ENCODE data around the gene FBXW11.
A peak's percentile ranks its signal among the peaks of the same experiment; 100 is the strongest.

Gene FBXW11

DNA sequence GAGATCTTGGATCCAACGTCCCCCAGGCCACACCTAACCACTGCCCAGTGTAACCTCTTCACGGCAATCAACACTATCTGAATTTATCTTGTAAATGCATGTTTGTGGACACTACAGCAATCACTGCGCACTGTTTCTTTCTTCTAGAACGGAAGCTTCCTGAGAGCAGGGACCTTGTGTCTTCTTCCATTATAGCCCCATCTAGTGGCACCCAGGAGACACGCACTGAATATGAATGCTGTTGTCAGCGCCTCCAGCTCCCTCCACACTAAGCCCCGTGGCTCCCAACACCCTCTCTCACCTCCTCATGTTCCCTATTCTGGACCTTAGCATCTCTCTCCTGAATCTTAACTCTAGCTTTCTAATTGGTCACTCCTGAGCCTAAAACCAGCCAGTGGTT, 148.1 kb downstream of the FBXW11 start:
- DNase-seq = no peak

GRCh38 chr5:171857489-171857876, 149.0 kb downstream of the FBXW11 start:
- no peak for DNase-seq

GRCh38 chr5:171855798-171856763, 150.4 kb downstream of the FBXW11 start:
- DNase-seq = peak; percentile 89

DNA sequence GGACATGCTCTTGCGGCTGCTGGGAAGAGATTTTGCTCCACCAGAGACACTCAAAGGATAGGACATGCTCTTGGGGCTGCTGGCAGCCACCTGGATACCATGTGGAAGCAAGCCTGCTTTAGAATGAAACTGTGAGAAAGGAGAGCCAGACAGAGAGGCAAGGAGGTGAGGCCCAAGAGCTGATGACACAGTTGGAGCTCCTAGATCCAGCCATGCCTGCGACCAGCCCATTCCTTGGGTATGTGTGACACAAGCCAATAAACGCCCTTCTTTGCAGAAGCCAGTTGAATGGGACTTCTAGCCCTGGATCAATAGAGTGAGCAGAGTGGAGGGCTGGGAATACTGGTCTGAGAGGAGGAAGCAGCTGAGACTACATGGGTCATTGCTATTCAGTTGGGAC, 151.2 kb downstream of the FBXW11 start:
- no peak for DNase-seq

DNA sequence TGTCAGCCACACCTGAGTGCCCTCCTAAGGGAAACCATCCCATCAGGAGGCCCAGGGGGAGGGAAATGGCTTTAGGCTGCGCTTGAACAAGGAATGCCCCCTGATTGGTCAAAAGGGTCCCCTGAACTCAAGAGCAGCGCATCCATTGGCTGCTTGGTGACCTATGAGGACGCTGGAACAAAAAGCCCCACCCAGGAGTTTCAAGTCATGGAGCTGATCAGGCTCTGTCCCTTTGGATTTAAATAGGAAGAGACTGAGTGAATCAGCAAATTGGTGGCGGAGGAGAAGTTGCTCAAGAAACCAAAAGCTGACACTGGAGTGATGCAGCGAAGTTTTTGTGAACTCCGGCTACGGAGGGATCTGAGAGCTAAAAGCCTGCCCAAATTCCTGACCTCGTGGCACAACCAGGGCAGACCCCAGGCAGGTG, 154.2 kb downstream of the FBXW11 start:
- peak; percentile 41 for DNase-seq

DNA sequence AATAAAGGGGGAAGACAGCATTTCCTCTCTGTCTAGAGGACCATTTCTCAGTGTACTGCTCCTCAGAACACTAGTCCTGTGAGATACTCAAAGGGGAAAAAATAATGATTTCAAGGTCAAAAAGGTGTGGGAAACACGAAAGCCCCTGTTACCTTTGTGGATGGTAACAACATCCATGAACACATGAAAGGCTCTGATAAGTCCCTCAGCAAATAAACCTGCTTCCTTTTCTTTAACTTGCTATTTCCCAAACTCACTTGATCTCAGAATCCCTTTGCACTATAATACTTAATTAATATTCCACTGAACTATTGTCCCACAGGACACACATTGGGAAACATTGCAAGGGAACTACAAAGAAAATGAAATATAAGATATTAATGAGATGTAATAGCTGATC, 155.2 kb downstream of the FBXW11 start:
- no peak for DNase-seq

DNA sequence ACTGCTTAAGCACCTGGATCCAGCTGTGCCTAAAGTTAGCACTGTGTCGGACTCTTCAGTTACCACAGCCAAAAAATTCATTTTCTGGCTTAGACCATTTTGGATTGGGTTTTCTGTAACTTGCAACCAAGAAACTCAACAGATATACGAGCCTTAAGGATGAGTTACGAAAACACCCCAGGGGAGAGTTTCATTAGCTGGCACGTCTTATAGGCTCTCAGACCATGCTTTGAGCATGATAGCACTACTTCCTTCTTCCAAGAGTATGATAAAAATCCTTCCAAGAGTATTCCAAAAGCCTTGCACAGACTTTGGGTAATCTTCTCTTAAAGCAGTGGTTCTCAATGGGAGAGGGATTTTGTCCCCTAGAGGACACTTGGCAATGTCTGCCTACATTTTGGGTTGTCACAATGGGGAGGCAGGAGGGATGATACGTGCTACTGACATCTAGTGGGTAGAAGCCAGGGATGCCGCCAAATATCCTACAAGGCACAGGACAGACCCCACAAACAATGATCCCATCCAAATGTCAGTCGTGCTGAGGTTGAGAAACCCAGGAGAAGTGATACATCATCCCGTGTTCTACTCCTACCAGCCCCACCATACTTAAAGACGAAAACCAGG, 156.0 kb downstream of the FBXW11 start:
- DNase-seq = peak; percentile 7

- no peak for DNase-seq
Observed at GRCh38 chr5:171849585-171850323, 156.7 kb downstream of the FBXW11 start.

DNA sequence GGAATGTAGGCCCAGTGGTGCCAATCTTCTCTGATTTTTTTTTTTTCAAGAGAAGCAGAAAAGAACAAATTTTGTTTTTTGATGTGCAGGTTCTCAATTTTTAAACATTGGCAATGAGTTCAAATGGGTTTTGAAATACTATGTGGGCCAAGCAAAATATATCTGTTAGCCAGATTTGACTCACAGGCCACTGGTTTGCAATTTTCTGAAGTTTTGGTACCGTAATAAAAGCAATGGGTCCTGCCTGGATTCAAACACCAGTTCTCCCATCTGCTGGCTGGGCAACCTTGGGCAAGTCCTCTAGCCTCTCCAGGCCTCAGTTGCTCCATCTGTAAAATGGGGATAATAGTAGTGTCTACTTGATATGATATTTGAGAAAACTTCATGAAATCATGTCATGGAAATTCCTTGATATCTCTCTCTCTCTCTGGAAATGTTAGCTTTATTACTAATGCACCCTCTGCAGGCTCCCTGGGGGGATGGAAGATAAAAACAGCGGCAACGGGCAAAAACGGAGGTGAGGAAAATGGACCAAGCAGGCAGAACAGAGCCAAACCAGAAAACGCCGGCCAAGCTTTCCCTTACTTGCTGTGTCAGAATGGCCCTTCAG, 157.4 kb downstream of the FBXW11 start:
- DNase-seq = no peak

DNA sequence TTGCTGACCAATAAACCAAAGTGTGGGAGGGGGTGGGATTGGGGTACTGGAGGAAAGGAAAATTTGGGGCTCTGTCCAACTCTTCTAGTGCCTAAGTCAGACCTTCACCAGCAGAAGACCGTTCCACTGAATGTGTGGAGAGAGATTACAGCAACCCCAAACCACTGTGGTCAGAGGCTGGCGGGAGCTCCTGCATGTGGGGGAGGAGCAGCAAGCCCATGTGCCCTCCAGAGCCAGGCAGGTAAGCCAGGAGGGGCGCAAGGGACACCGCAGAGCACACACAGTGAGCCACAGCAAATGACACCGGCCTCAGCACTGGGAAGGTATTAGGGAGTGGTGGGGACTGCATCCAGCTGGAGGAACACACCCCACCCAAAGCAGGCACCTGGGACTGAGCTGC, 158.0 kb downstream of the FBXW11 start:
- DNase-seq = peak; percentile 22

- DNase-seq = no peak
Observed at GRCh38 chr5:171848006-171848405, 158.4 kb downstream of the FBXW11 start.

- DNase-seq = no peak
Observed at GRCh38 chr5:171847026-171847425, 159.4 kb downstream of the FBXW11 start.

DNA sequence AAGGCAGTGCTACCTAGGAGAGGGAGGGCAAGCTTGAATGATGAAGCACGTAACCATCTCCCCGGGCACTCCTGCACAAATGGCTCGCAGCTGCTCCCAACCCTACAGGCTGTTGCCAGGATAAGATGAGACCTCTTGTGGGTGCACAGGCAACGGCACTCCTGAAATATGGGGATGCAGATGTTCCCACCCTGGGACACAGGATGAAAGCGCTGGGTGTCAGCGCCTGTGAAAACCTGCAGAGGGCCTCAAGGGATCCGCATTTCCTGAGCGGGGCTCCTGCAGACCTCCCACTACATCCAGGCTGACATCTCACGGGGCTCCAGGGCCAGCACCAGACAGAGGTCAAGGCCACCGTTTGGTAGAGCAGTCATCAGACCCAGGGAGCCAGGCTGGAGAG, 160.1 kb downstream of the FBXW11 start:
- no peak for DNase-seq

DNA sequence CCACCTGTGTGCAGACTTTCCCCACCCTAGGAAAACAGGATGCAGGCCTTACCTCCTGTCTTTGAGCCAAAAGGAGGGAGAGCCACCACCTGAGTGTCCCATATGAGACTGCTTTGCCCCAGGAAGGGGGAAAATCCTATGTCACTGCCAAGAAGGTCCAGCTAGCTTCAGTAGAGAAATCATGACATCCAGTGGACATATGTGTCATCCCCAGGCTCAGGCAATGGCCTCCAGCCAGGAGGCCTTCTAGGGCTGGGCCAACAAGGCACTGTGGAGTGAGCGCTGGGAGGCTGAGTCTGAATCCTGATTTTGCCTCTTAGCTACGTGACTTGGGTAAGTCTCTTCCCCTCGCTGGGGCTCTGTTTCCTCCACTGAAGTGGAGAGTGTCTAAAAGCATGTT, 160.6 kb downstream of the FBXW11 start:
- DNase-seq = no peak

DNA sequence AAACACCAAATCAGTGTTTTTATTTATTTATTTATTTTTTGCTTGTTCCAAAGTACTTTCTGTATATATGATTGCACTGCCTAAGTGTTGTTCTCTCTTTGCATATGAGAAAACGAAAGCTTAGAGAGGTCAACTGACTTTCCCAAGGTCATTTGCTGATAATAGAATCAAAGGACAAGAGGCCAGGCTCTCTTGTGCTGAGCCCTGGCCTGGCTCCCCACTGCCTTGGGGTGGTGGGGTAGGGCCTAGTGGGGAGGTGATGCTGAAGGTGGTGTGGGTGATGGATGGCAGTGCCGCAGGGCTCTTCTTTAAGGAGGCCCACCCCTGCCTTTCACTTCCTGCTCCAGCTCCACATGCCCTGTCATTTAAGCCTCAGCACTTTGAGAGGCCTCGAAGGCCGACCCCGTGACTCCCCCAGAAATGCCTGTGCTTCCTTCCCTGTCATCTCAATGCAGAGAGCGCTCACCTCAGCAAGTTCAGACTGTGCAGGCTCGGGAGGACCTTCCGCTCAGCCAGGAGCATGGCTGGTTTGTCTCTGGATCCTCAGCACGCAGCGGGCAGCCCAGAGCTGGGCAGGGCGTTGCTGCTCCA, 161.3 kb downstream of the FBXW11 start:
- no peak for DNase-seq

DNA sequence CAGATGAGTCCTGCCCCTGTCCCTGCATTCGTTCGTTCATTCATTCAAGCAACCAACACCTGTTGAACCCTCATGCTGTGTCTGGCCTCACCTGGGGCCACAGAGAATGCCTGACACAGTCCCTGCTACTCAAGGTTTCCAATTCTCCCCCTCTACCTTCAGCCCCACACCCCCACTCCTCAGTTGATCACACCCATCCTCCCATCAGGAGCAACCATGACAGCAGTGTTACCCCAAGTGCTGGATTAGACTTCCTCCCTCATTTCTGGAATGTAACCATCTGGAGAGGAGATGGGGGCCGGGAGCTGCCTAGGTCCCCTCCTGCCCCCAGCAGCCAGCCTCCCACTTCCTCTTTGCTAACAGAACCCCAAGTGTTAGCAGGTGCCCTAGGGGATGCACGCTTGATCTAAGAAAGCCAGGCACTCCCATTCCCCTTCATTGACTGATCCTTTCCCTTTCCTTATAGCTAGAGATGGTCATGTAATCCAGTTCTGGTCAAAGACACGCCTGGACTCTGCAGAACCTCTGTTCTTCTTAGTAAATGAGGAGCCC, 163.6 kb downstream of the FBXW11 start:
- DNase-seq = no peak

DNA sequence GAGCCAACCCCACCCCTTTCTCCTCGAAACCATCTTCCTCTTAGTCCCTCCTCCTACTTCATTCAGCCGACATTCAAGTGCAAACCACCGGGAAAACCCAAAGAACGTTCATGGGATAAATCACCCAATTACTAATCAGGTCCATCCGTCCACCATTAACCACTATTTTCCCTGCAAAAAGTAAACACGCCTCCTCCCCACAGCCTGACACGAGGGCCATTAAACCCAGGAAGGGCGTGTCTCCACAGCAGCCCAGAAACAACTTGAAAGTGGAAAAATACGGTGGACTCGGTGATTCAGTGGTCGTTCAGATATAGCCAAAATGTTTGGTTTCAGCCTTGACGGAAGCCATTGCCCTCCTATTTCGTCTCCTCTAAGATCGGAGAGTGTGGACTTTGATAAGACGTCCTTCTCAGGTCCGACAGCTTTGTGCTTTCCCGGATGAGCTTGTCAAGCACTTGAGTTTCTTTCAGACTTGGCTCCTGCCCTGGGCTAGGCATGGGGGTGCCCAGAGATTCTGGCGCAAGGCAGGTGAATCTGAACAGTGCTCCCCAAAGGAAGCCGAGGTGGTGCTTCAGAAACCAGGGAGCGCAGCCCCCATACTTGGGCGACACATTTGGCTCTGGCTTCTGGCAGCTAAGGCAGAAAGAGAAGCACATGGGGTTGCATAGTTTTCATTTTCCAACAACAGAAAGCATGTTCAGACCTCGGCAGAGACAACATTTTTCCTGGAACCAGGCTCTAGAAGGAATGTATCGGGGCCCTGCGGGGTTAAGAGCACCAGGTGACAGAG, 164.3 kb downstream of the FBXW11 start:
- DNase-seq = no peak

DNA sequence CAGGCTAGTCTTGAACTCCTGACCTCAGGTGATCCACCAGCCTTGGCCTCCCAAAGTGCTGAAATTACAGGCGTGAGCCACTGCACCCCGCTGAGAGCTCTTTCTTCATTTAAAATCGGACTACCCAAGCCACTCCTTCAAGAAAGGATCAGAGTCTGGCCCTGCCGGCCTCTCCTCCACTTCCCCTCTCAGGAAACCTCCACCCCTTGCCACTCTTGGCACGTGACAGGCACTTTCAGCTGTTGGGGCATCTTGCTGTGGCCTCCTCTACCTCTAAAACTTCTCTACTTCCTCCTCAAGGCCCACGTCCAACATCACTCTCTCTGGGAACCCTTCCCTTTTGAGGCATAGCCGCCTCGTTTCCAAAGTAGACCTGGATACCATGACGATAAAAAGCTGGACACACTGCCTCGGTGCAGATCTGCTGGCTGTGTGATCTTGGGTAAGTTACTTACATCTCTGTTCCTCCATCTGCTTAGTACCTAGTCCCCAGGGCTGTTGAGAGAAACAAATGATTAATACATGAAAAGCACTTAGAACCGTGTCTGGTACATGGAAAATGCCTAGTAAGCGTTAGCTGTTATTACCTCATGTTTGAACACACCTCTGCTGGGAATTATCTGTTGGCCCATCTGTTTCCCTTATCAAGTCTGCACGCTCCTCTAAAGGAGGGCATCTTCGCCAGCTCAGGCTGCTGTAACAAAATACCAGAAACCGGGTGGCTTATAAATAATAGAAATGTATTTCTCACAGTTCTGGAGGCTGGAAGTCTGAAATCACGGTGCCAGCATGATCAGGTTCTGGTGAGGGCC, 165.5 kb downstream of the FBXW11 start:
- peak; percentile 55 for DNase-seq

DNA sequence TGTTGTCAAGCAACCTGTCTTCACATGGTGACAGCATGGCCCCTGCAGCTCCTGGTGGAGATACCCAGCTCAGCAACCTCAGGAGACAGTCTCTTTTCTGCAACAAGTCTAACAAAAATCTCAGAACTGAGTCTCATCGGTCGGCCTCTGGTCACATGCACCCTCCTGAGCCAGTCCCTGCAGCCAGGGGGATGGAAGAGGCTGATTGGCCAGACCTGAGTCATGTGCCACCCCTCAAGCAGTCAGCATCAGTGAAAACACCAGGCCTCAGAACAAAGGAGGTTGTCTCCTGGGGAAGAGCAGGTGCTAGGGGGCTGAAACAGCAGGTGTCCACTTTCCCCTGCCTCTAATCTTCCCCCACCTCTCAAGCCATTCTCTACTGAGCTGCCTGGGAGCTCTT, 166.4 kb downstream of the FBXW11 start:
- DNase-seq = no peak

DNA sequence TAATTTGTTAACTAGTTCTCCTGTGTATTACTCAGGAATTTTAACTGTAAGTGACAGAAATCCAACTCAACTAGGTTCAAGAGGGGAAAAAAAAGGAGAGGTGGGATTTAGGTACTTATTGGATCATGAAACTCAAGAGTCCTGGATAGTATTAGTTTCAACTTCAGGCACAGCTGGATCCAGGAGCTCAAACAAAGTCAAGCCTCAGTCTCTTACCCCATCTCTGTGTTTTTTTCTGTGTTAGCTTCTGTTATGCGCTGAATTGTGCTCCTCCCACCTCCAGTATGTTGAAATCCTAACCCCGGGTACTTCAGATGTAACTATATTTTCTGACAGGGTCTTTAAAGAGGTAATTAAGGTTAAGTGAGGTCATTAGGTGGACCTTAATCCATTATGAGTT, 167.3 kb downstream of the FBXW11 start:
- no peak for DNase-seq

- no peak for DNase-seq
Observed at GRCh38 chr5:171838066-171838465, 168.4 kb downstream of the FBXW11 start.

Data from GF-D8 (cell line).